ENCODE measurements around the gene F2RL2.

Gene F2RL2

GRCh38 chr5:76612942-76613341 lies 10.3 kb downstream of the F2RL2 start:
- Histone ChIP-seq H3K79me2 (ENCODE audit: insufficient read depth, low read length) (no peaks in the 10 kb centered on the region), H3K27ac (ENCODE audit: low read length) (no peak overlapping the region), H3K9me3 (ENCODE audit: insufficient read depth, low read length, severe bottlenecking) (no peaks in the 10 kb centered on the region), H3K4me3 (ENCODE audit: low read depth in 1 of 2, low read length in 2 of 2) (no peak overlapping the region), H3K36me3 (ENCODE audit: insufficient read depth, low read length) (no peaks in the 10 kb centered on the region), H3K9ac (ENCODE audit: low read depth, low read length) (no peak overlapping the region), H3K4me1 (ENCODE audit: insufficient read depth, low read length) (no peaks in the 10 kb centered on the region), H3K27me3 (ENCODE audit: insufficient read depth, low read length, poor library complexity) (no peaks in the 10 kb centered on the region), H2AFZ (ENCODE audit: low read depth, low read length) (no peak overlapping the region), H3K4me2 (ENCODE audit: insufficient read depth, low read length) (no peak overlapping the region), H4K20me1 (ENCODE audit: insufficient read depth, low read length) (no peaks in the 10 kb centered on the region)
- ATAC-seq (ENCODE audit: insufficient read depth, low read depth) (no peak), DNase-seq (no peak)
- TF ChIP-seq EZH2 (IDR thresholded peaks at IDR 0.05; ENCODE audit: borderline replicate concordance, low read depth, low read length, severe bottlenecking) (no peak), CTCF (IDR thresholded peaks at IDR 0.05; ENCODE audit: borderline replicate concordance, extremely low read depth, low read length, poor library complexity, severe bottlenecking) (no peak)

GRCh38 chr5:76610196-76610595 lies 13.0 kb downstream of the F2RL2 start:
- DNase-seq (no peak), ATAC-seq (ENCODE audit: insufficient read depth, low read depth) (no peak)
- H3K27me3 ChIP-seq (ENCODE audit: insufficient read depth, low read length, poor library complexity), result no peaks in the 10 kb centered on the region
- no peaks in the 10 kb centered on the region for H3K4me1 ChIP-seq (ENCODE audit: insufficient read depth, low read length)
- TF ChIP-seq EZH2 (IDR thresholded peaks at IDR 0.05; ENCODE audit: borderline replicate concordance, low read depth, low read length, severe bottlenecking), result no peak
- no peak for TF ChIP-seq CTCF (IDR thresholded peaks at IDR 0.05; ENCODE audit: borderline replicate concordance, extremely low read depth, low read length, poor library complexity, severe bottlenecking)
- no peak overlapping the region for H3K4me2 ChIP-seq (ENCODE audit: insufficient read depth, low read length)
- no peak overlapping the region for H3K4me3 ChIP-seq (ENCODE audit: low read depth in 1 of 2, low read length in 2 of 2)
- no peaks in the 10 kb centered on the region for H3K9me3 ChIP-seq (ENCODE audit: insufficient read depth, low read length, severe bottlenecking)
- no peaks in the 10 kb centered on the region for H4K20me1 ChIP-seq (ENCODE audit: insufficient read depth, low read length)
- H3K9ac ChIP-seq (ENCODE audit: low read depth, low read length), result no peak overlapping the region
- H2AFZ ChIP-seq (ENCODE audit: low read depth, low read length), result no peak overlapping the region
- H3K36me3 ChIP-seq (ENCODE audit: insufficient read depth, low read length), result no peaks in the 10 kb centered on the region
- no peak overlapping the region for H3K27ac ChIP-seq (ENCODE audit: low read length)
- no peaks in the 10 kb centered on the region for H3K79me2 ChIP-seq (ENCODE audit: insufficient read depth, low read length)

GRCh38 chr5:76608833-76609232 lies 14.4 kb downstream of the F2RL2 start:
- Histone ChIP-seq H3K27ac (ENCODE audit: low read length) (no peak overlapping the region), H3K9me3 (ENCODE audit: insufficient read depth, low read length, severe bottlenecking) (no peaks in the 10 kb centered on the region), H3K27me3 (ENCODE audit: insufficient read depth, low read length, poor library complexity) (no peaks in the 10 kb centered on the region), H3K4me2 (ENCODE audit: insufficient read depth, low read length) (no peak overlapping the region), H2AFZ (ENCODE audit: low read depth, low read length) (no peak overlapping the region), H4K20me1 (ENCODE audit: insufficient read depth, low read length) (no peaks in the 10 kb centered on the region), H3K4me1 (ENCODE audit: insufficient read depth, low read length) (no peaks in the 10 kb centered on the region), H3K4me3 (ENCODE audit: low read depth in 1 of 2, low read length in 2 of 2) (no peak overlapping the region), H3K79me2 (ENCODE audit: insufficient read depth, low read length) (no peaks in the 10 kb centered on the region), H3K9ac (ENCODE audit: low read depth, low read length) (no peak overlapping the region), H3K36me3 (ENCODE audit: insufficient read depth, low read length) (no peaks in the 10 kb centered on the region)
- DNase-seq, result no peak
- no peak for ATAC-seq (ENCODE audit: insufficient read depth, low read depth)
- TF ChIP-seq EZH2 (IDR thresholded peaks at IDR 0.05; ENCODE audit: borderline replicate concordance, low read depth, low read length, severe bottlenecking) (no peak), CTCF (IDR thresholded peaks at IDR 0.05; ENCODE audit: borderline replicate concordance, extremely low read depth, low read length, poor library complexity, severe bottlenecking) (no peak)

GRCh38 chr5:76607353-76607871 lies 15.8 kb downstream of the F2RL2 start:
- H3K27me3 ChIP-seq (ENCODE audit: insufficient read depth, low read length, poor library complexity), result no peaks in the 10 kb centered on the region
- H3K4me2 ChIP-seq (ENCODE audit: insufficient read depth, low read length), result no peak overlapping the region
- H3K4me1 ChIP-seq (ENCODE audit: insufficient read depth, low read length), result no peaks in the 10 kb centered on the region
- H3K9me3 ChIP-seq (ENCODE audit: insufficient read depth, low read length, severe bottlenecking), result no peaks in the 10 kb centered on the region
- TF ChIP-seq EZH2 (IDR thresholded peaks at IDR 0.05; ENCODE audit: borderline replicate concordance, low read depth, low read length, severe bottlenecking) (no peak), CTCF (IDR thresholded peaks at IDR 0.05; ENCODE audit: borderline replicate concordance, extremely low read depth, low read length, poor library complexity, severe bottlenecking) (no peak)
- DNase-seq, result no peak
- H3K9ac ChIP-seq (ENCODE audit: low read depth, low read length), result no peak overlapping the region
- ATAC-seq (ENCODE audit: insufficient read depth, low read depth), result no peak
- H3K79me2 ChIP-seq (ENCODE audit: insufficient read depth, low read length), result no peaks in the 10 kb centered on the region
- no peaks in the 10 kb centered on the region for H3K36me3 ChIP-seq (ENCODE audit: insufficient read depth, low read length)
- H3K27ac ChIP-seq (ENCODE audit: low read length), result no peak overlapping the region
- H3K4me3 ChIP-seq (ENCODE audit: low read depth in 1 of 2, low read length in 2 of 2), result no peak overlapping the region
- H4K20me1 ChIP-seq (ENCODE audit: insufficient read depth, low read length), result no peaks in the 10 kb centered on the region
- no peak overlapping the region for H2AFZ ChIP-seq (ENCODE audit: low read depth, low read length)
